Endothelial cell of umbilical vein (primary cell): Measurements from ENCODE around the gene MSX2. TPM values are rescaled to one million over a fixed set of nuclear protein-coding genes. Genes with fewer than 3 reads are reported as not detected.

Experiments used
- BruUV-seq: library from RNA; stranded (reverse); fragments of 400-500 nt; replicated peaks from 2 replicates; lab custom pipeline; 2021; lab: Mats Ljungman, UMichigan
- CTCF ChIA-PET: fragments of 300-600, 350-600 bp; sonication (Branson Sonifier 250); formaldehyde crosslinking; loops from one replicate; lab custom pipeline; 2021; ENCODE audit warnings: antibody characterized with exemption, inconsistent platforms; lab: Charles Lee
- POLR2A ChIA-PET: fragments of 300-600, 350-600 bp; sonication (Branson Sonifier 250); formaldehyde crosslinking; loops from one replicate; lab custom pipeline; 2021; ENCODE audit warnings: antibody characterized with exemption, inconsistent platforms; lab: Charles Lee
- DNase-seq: peaks from one replicate; pipeline ENCODE4 v3.0.0-alpha.2; 2011; ENCODE audit warnings: low read depth, low spot score
- FAIRE-seq: peaks from 2 replicates; lab custom pipeline; 2011; peaks lifted over from hg19 to GRCh38; lab: Jason Lieb, UNC
- H2AFZ ChIP-seq: 2 replicates; pipeline ENCODE4 v1.6.0; 2012; ENCODE audit warnings: low read depth, low read length, control low read depth, inconsistent platforms
- H3K27ac ChIP-seq: 2 replicates; pipeline ENCODE4 v1.5.1; 2011; ENCODE audit warnings: low read depth, mild to moderate bottlenecking, control low read depth, low read length, moderate library complexity; ENCODE audit not compliant: insufficient read depth
- H3K27me3 ChIP-seq, 2 experiments: 2 replicates each; pipeline versions ENCODE4 v1.6.0 to v1.6.1; 2011; ENCODE audit warnings: low read length in 2 of 2, mixed read lengths in 1 of 2; ENCODE audit not compliant: control insufficient read depth in 2 of 2, insufficient read depth in 2 of 2
- H3K36me3 ChIP-seq, 2 experiments: 2 replicates in 1 of 2; 3 replicates in 1 of 2; pipeline ENCODE4 v1.5.1; 2011; ENCODE audit warnings: low read length in 2 of 2, mild to moderate bottlenecking in 1 of 2, moderate library complexity in 1 of 2; ENCODE audit not compliant: control insufficient read depth in 2 of 2, insufficient read depth in 2 of 2; ENCODE audit errors: extremely low read depth in 1 of 2
- H3K4me1 ChIP-seq: 3 replicates; pipeline ENCODE4 v1.5.1; 2011; ENCODE audit warnings: mild to moderate bottlenecking, low read length; ENCODE audit not compliant: control insufficient read depth, insufficient read depth; ENCODE audit errors: extremely low read depth
- H3K4me2 ChIP-seq: 2 replicates; pipeline ENCODE4 v1.6.1; 2011; ENCODE audit warnings: low read length, control low read depth, mixed read lengths; ENCODE audit not compliant: insufficient read depth
- H3K4me3 ChIP-seq, 3 experiments: fragments of 200-600 bp in 1 of 3; sonication (generic), shearing (Covaris generic) in 1 of 3; replicated peaks in 1 of 3; 2 replicates each; pipeline ENCODE4 v1.5.1; 2011 to 2016; ENCODE audit warnings: control low read depth in 3 of 3, low read length in 3 of 3, mild to moderate bottlenecking in 2 of 3, inconsistent platforms in 1 of 3, low read depth in 1 of 3, moderate library complexity in 1 of 3; ENCODE audit not compliant: insufficient read depth in 1 of 3
- H3K79me2 ChIP-seq: 2 replicates; pipeline ENCODE4 v1.6.0; 2012; ENCODE audit warnings: low read length, inconsistent platforms; ENCODE audit not compliant: control insufficient read depth, insufficient read depth
- H3K9ac ChIP-seq: replicated peaks from 2 replicates; pipeline ENCODE3; 2011; ENCODE audit warnings: low read length, control low read depth; ENCODE audit not compliant: insufficient read depth; ENCODE audit errors: extremely low read depth
- H3K9me1 ChIP-seq: replicated peaks from 3 replicates; pipeline ENCODE4 v1.6.0; 2011; ENCODE audit warnings: mild to moderate bottlenecking, low read length; ENCODE audit not compliant: control insufficient read depth, insufficient read depth; ENCODE audit errors: extremely low read depth
- H3K9me3 ChIP-seq: replicated peaks from 2 replicates; pipeline ENCODE4 v1.5.1; 2012; ENCODE audit warnings: low read length, inconsistent platforms; ENCODE audit not compliant: control insufficient read depth, insufficient read depth
- H4K20me1 ChIP-seq: replicated peaks from 2 replicates; pipeline ENCODE3; 2011; ENCODE audit warnings: mild to moderate bottlenecking, low read length; ENCODE audit not compliant: control insufficient read depth, insufficient read depth; ENCODE audit errors: extremely low read depth
- CTCF ChIP-seq, 2 donors: IDR thresholded peaks; 1 replicate in 1 of 2; 2 replicates in 1 of 2; pipeline ENCODE4 v1.5.1; 2011; ENCODE audit warnings: low read length in 2 of 2, mild to moderate bottlenecking in 2 of 2, moderate library complexity in 2 of 2, control low read depth in 1 of 2, inconsistent platforms in 1 of 2, low read depth in 1 of 2; ENCODE audit not compliant: insufficient read depth in 1 of 2; ENCODE audit errors: extremely low read depth in 1 of 2
- EZH2 ChIP-seq: IDR thresholded peaks from 2 replicates; pipeline ENCODE4 v1.6.1; 2012; ENCODE audit warnings: borderline replicate concordance, low read depth, mild to moderate bottlenecking, moderate library complexity, low read length, inconsistent platforms; ENCODE audit not compliant: severe bottlenecking
- FOS ChIP-seq: IDR thresholded peaks from 2 replicates; pipeline ENCODE4 v1.6.1; 2011; ENCODE audit warnings: mild to moderate bottlenecking, low read length, moderate library complexity, borderline replicate concordance; ENCODE audit not compliant: insufficient read depth
- GATA2 ChIP-seq: IDR thresholded peaks from 2 replicates; pipeline ENCODE4 v1.7.0; 2011; ENCODE audit warnings: low read depth, mild to moderate bottlenecking, moderate library complexity, mixed read lengths, low read length; ENCODE audit not compliant: insufficient read length, insufficient read depth
- JUN ChIP-seq: IDR thresholded peaks from 2 replicates; pipeline ENCODE4 v1.6.1; 2011; ENCODE audit warnings: borderline replicate concordance, low read depth; ENCODE audit not compliant: insufficient read length, insufficient read depth
- MYC ChIP-seq: IDR thresholded peaks from one replicate; pipeline ENCODE4 v1.6.1; 2011; ENCODE audit warnings: mild to moderate bottlenecking, low read depth, low read length
- POLR2A ChIP-seq: IDR thresholded peaks from 2 replicates; pipeline ENCODE4 v1.6.1; 2012; ENCODE audit warnings: low read depth, mild to moderate bottlenecking, control low read depth, low read length
- POLR2AphosphoS5 ChIP-seq: IDR thresholded peaks from 2 replicates; pipeline ENCODE4 v1.6.1; 2012; ENCODE audit warnings: low read depth, mild to moderate bottlenecking, control low read depth, low read length, moderate library complexity; ENCODE audit not compliant: insufficient read depth
- dilution Hi-C: fragments of 300-500 bp; cut with MboI; formaldehyde crosslinking; loops from one replicate; pipeline ENCODE4 v1.15.0; 2019; ENCODE audit warnings: low sequenced_read_pairs; ENCODE audit not compliant: extremely low pct_ligation_motif_present
- intact Hi-C: fragments of 100-400 bp; cut with micrococcal nuclease; formaldehyde crosslinking; loops from one replicate; pipeline ENCODE4 v1.10.0; 2022
- polyA plus RNA-seq, 4 experiments: library from polyadenylated mRNA; depleted of rRNA in 3 of 4; stranded (reverse) in 3 of 4; unstranded in 1 of 4; fragments of >200 nt; gene quantifications; 2 replicates each; pipeline versions ENCODE4 v1.2.1 to v1.2.3, GENCODE V29; 2011 to 2012; ENCODE audit warnings: missing spikeins in 1 of 4
- total RNA-seq: library from RNA; stranded (reverse); gene quantifications from 2 replicates; pipeline ENCODE4 v1.2.3, GENCODE V29; 2021
- TF ChIP-seq, protein P1 (sequence below): IDR thresholded peaks from 2 replicates; pipeline ENCODE4 v1.6.1; 2011; ENCODE audit not compliant: insufficient read depth, insufficient read length

Gene MSX2
- total and polyA plus RNA-seq, 2 donors (not counting 3 experiments of a cell fraction or from before 2014, with no cell fraction given) = not detected

GRCh38 chr5:174714751-174715150 is 9.6 kb upstream of the MSX2 start:
- Histone ChIP-seq H3K4me1 (no peaks in the 10 kb centered on the region), H3K9me1 (no peaks in the 10 kb centered on the region), H3K9ac (no peak overlapping the region), H3K4me2 (no peak overlapping the region), H2AFZ (no peak overlapping the region), H4K20me1 (no peaks in the 10 kb centered on the region), H3K9me3 (peaks cover 1% of the 10 kb centered on the region), H3K4me3 (no peak overlapping the region), H3K27me3 (peaks cover under 1 to 3% of the 10 kb centered on the region in 2 experiments), H3K36me3 (no peaks in the 10 kb centered on the region), H3K79me2 (no peaks in the 10 kb centered on the region), H3K27ac (no peak overlapping the region)
- ChIA-PET POLR2A (no interaction called here), CTCF (no interaction called here)
- FAIRE-seq = no peak
- dilution Hi-C loops = no loop called here
- DNase-seq = no peak
- no TSS peak for BruUV-seq
- intact Hi-C loops = no loop called here
- TF ChIP-seq JUN (no peak), MYC (no peak), FOS (no peak), GATA2 (no peak), EZH2 (no peak), POLR2AphosphoS5 (no peak), POLR2A (no peak), CTCF (IDR thresholded peaks at IDR 0.05; ENCODE audit: extremely low read depth in 1 of 2, insufficient read depth in 1 of 2, low read depth in 1 of 2, low read length in 2 of 2) (no peak)
- TF ChIP-seq, protein P1, sequence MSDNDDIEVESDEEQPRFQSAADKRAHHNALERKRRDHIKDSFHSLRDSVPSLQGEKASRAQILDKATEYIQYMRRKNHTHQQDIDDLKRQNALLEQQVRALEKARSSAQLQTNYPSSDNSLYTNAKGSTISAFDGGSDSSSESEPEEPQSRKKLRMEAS = no peak
